ENCODE measurements around the gene DYRK4.

The DYRK4 gene

DNA sequence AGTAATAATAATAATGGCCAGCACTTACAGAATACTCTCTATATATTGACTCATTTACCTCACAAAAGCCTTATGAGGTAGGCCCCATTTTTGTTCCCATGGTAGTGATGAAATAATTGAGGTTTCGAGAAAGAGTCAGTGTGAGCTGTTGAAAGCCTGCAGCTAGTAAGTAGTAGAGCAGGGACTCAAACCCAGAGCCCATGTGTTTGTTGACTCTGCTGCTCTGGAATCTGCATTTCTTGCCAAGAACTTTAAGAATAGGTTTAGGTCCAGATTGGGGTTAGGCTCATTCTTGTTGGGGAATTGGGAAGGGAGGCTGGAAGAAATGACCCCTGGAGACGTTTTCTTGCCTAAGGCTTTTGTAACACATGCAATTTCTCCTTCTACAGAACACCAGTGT is 27.9 kb downstream of the DYRK4 start:
- Histone ChIP-seq H4K8ac (ENCODE audit: low read depth, low read length) (no peak overlapping the region), H3K79me2 (ENCODE audit: control insufficient read depth, insufficient read depth, low read length, poor library complexity) (no peaks in the 10 kb centered on the region), H3K23ac (ENCODE audit: low read length) (no peak overlapping the region), H3K36me3 (ENCODE audit: control insufficient read depth in 1 of 2, insufficient read depth in 2 of 2, low read length in 2 of 2) (no peaks in the 10 kb centered on the region), H3K9me3 (ENCODE audit: insufficient read depth, low read depth, low read length) (peaks cover 3% of the 10 kb centered on the region), H2BK120ac (ENCODE audit: insufficient read depth, low read length, poor library complexity) (no peak overlapping the region), H2BK12ac (ENCODE audit: low read length) (no peak overlapping the region), H4K91ac (ENCODE audit: low read depth, low read length) (no peak overlapping the region), H3K9ac (ENCODE audit: low read length) (no peak overlapping the region), H3K4me3 (ENCODE audit: low read depth, low read length) (no peak overlapping the region), H2AK5ac (ENCODE audit: low read length) (no peak overlapping the region), H3K4me2 (ENCODE audit: low read length) (no peak overlapping the region), H2BK5ac (ENCODE audit: low read depth, low read length, poor library complexity) (no peak overlapping the region), H3K4ac (ENCODE audit: low read depth, low read length) (no peak overlapping the region), H3K27ac (ENCODE audit: low read depth, low read length) (no peak overlapping the region), H3K18ac (ENCODE audit: low read length) (no peak overlapping the region), H3K14ac (ENCODE audit: low read length) (no peak overlapping the region), H3K4me1 (ENCODE audit: control insufficient read depth in 1 of 2, insufficient read depth in 2 of 2, low read length in 2 of 2) (no peaks in the 10 kb centered on the region), H3K27me3 (ENCODE audit: insufficient read depth, low read length) (no peaks in the 10 kb centered on the region), H2AFZ (ENCODE audit: insufficient read depth, low read length, poor library complexity) (no peak overlapping the region), H3K79me1 (ENCODE audit: low read length) (no peaks in the 10 kb centered on the region), H4K12ac (ENCODE audit: low read depth, low read length) (no peak overlapping the region)
- no peak for DNase-seq
- WGBS (ENCODE audit: extremely low coverage, insufficient coverage, insufficient read length): no CpG with 5 or more reads among the region's 2 CpGs

- Histone ChIP-seq H4K91ac (ENCODE audit: low read depth, low read length) (no peak overlapping the region), H2BK5ac (ENCODE audit: low read depth, low read length, poor library complexity) (no peak overlapping the region), H4K12ac (ENCODE audit: low read depth, low read length) (no peak overlapping the region), H3K14ac (ENCODE audit: low read length) (no peak overlapping the region), H2AFZ (ENCODE audit: insufficient read depth, low read length, poor library complexity) (no peak overlapping the region), H3K79me2 (ENCODE audit: control insufficient read depth, insufficient read depth, low read length, poor library complexity) (no peaks in the 10 kb centered on the region), H3K18ac (ENCODE audit: low read length) (no peak overlapping the region), H3K4me2 (ENCODE audit: low read length) (no peak overlapping the region), H2AK5ac (ENCODE audit: low read length) (no peak overlapping the region), H3K9ac (ENCODE audit: low read length) (no peak overlapping the region), H2BK120ac (ENCODE audit: insufficient read depth, low read length, poor library complexity) (no peak overlapping the region), H3K9me3 (ENCODE audit: insufficient read depth, low read depth, low read length) (peaks cover 3% of the 10 kb centered on the region), H3K36me3 (ENCODE audit: control insufficient read depth in 1 of 2, insufficient read depth in 2 of 2, low read length in 2 of 2) (no peaks in the 10 kb centered on the region), H3K79me1 (ENCODE audit: low read length) (no peaks in the 10 kb centered on the region), H3K27ac (ENCODE audit: low read depth, low read length) (no peak overlapping the region), H4K8ac (ENCODE audit: low read depth, low read length) (no peak overlapping the region), H3K23ac (ENCODE audit: low read length) (no peak overlapping the region), H3K4ac (ENCODE audit: low read depth, low read length) (no peak overlapping the region), H3K4me1 (ENCODE audit: control insufficient read depth in 1 of 2, insufficient read depth in 2 of 2, low read length in 2 of 2) (no peaks in the 10 kb centered on the region), H3K4me3 (ENCODE audit: low read depth, low read length) (no peak overlapping the region), H3K27me3 (ENCODE audit: insufficient read depth, low read length) (no peaks in the 10 kb centered on the region), H2BK12ac (ENCODE audit: low read length) (no peak overlapping the region)
- DNase-seq: no peak
- WGBS (ENCODE audit: extremely low coverage, insufficient coverage, insufficient read length): no CpG with 5 or more reads among the region's 7 CpGs
Measured at GRCh38 chr12:4591180-4591687, 29.2 kb downstream of the DYRK4 start.

DNA sequence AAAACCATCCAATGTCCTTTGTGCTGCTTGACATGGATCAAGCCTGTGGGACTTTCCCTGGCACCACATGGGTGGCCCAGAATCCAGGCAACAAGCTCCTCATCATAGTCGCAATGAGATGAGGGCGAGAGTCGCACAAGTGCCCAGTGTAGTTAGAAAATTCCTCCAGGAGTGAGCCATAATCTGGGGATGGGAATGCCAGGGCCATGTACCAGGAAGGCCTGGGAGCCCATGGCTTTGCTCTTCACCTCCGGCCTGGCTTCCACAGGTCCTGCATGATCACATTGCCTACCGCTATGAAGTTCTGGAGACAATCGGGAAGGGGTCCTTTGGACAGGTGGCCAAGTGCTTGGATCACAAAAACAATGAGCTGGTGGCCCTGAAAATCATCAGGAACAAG is 33.9 kb downstream of the DYRK4 start:
- H3K27me3 ChIP-seq (ENCODE audit: insufficient read depth, low read length): no peaks in the 10 kb centered on the region
- H2BK12ac ChIP-seq (ENCODE audit: low read length): no peak overlapping the region
- H4K8ac ChIP-seq (ENCODE audit: low read depth, low read length): no peak overlapping the region
- H2BK5ac ChIP-seq (ENCODE audit: low read depth, low read length, poor library complexity): no peak overlapping the region
- H3K36me3 ChIP-seq (ENCODE audit: control insufficient read depth in 1 of 2, insufficient read depth in 2 of 2, low read length in 2 of 2): no peaks in the 10 kb centered on the region
- no peak overlapping the region for H3K23ac ChIP-seq (ENCODE audit: low read length)
- no peak overlapping the region for H4K12ac ChIP-seq (ENCODE audit: low read depth, low read length)
- no peak overlapping the region for H2AFZ ChIP-seq (ENCODE audit: insufficient read depth, low read length, poor library complexity)
- H3K4me2 ChIP-seq (ENCODE audit: low read length): no peak overlapping the region
- H3K27ac ChIP-seq (ENCODE audit: low read depth, low read length): no peak overlapping the region
- H3K18ac ChIP-seq (ENCODE audit: low read length): no peak overlapping the region
- no CpG with 5 or more reads among the region's 6 CpGs for WGBS (ENCODE audit: extremely low coverage, insufficient coverage, insufficient read length)
- no peak overlapping the region for H3K4me3 ChIP-seq (ENCODE audit: low read depth, low read length)
- no peak overlapping the region for H3K14ac ChIP-seq (ENCODE audit: low read length)
- H3K9me3 ChIP-seq (ENCODE audit: insufficient read depth, low read depth, low read length): peaks cover 3% of the 10 kb centered on the region
- H3K79me1 ChIP-seq (ENCODE audit: low read length): no peaks in the 10 kb centered on the region
- no peaks in the 10 kb centered on the region for H3K4me1 ChIP-seq (ENCODE audit: control insufficient read depth in 1 of 2, insufficient read depth in 2 of 2, low read length in 2 of 2)
- H3K79me2 ChIP-seq (ENCODE audit: control insufficient read depth, insufficient read depth, low read length, poor library complexity): no peaks in the 10 kb centered on the region
- no peak for DNase-seq
- no peak overlapping the region for H2BK120ac ChIP-seq (ENCODE audit: insufficient read depth, low read length, poor library complexity)
- H4K91ac ChIP-seq (ENCODE audit: low read depth, low read length): no peak overlapping the region
- no peak overlapping the region for H3K9ac ChIP-seq (ENCODE audit: low read length)
- H3K4ac ChIP-seq (ENCODE audit: low read depth, low read length): no peak overlapping the region
- no peak overlapping the region for H2AK5ac ChIP-seq (ENCODE audit: low read length)

DNA sequence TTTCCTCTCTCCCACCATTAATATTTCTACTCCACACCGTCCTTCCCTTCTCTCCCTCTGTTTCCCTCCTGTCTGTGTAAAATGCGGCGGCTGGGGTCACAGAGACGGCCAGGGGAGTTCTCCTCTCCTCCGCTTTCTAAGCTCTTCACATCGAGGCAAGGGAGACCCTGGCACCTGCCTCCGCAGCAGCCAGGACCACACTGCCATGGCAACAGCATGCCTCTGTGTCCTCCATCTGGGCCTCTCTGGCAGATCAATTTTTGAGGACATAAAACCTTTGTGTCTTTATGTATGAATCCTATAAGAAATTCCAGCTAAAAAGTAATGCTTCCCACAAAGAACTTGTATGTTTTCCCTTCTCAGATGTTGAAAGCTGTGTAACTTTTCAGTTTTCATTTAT is 41.4 kb downstream of the DYRK4 start:
- no peaks in the 10 kb centered on the region for H3K27me3 ChIP-seq (ENCODE audit: insufficient read depth, low read length)
- H3K79me2 ChIP-seq (ENCODE audit: control insufficient read depth, insufficient read depth, low read length, poor library complexity): peaks cover 2% of the 10 kb centered on the region
- no peak overlapping the region for H4K12ac ChIP-seq (ENCODE audit: low read depth, low read length)
- H3K4me1 ChIP-seq (ENCODE audit: control insufficient read depth in 1 of 2, insufficient read depth in 2 of 2, low read length in 2 of 2): no peaks in the 10 kb centered on the region
- no peak overlapping the region for H4K91ac ChIP-seq (ENCODE audit: low read depth, low read length)
- no peak overlapping the region for H3K27ac ChIP-seq (ENCODE audit: low read depth, low read length)
- no peak overlapping the region for H2AK5ac ChIP-seq (ENCODE audit: low read length)
- H3K14ac ChIP-seq (ENCODE audit: low read length): no peak overlapping the region
- H2BK12ac ChIP-seq (ENCODE audit: low read length): no peak overlapping the region
- H3K4me3 ChIP-seq (ENCODE audit: low read depth, low read length): no peak overlapping the region
- H3K4ac ChIP-seq (ENCODE audit: low read depth, low read length): no peak overlapping the region
- DNase-seq: no peak
- no peak overlapping the region for H3K18ac ChIP-seq (ENCODE audit: low read length)
- 100% methylated on average over 1 of the region's 7 CpGs for WGBS (ENCODE audit: extremely low coverage, insufficient coverage, insufficient read length)
- no peaks in the 10 kb centered on the region for H3K36me3 ChIP-seq (ENCODE audit: control insufficient read depth in 1 of 2, insufficient read depth in 2 of 2, low read length in 2 of 2)
- H2AFZ ChIP-seq (ENCODE audit: insufficient read depth, low read length, poor library complexity): no peak overlapping the region
- H3K79me1 ChIP-seq (ENCODE audit: low read length): no peaks in the 10 kb centered on the region
- H2BK120ac ChIP-seq (ENCODE audit: insufficient read depth, low read length, poor library complexity): no peak overlapping the region
- H3K9ac ChIP-seq (ENCODE audit: low read length): no peak overlapping the region
- no peaks in the 10 kb centered on the region for H3K9me3 ChIP-seq (ENCODE audit: insufficient read depth, low read depth, low read length)
- H2BK5ac ChIP-seq (ENCODE audit: low read depth, low read length, poor library complexity): no peak overlapping the region
- H3K23ac ChIP-seq (ENCODE audit: low read length): no peak overlapping the region
- no peak overlapping the region for H4K8ac ChIP-seq (ENCODE audit: low read depth, low read length)
- H3K4me2 ChIP-seq (ENCODE audit: low read length): no peak overlapping the region
